ENCODE results near the gene HOXB5. TPM values are rescaled to one million over a fixed set of nuclear protein-coding genes. Genes with fewer than 3 reads are reported as not detected.

Gene HOXB5
- total RNA-seq, 6 experiments from 2014 or later: not detected

GRCh38 chr17:48571826-48572417 lies 21.7 kb downstream of the HOXB5 start:
- no peaks in the 10 kb centered on the region; the same call in 1 of the 2 replicates for H3K4me1 Mint-ChIP-seq (ENCODE audit: low read depth)
- no peaks in the 10 kb centered on the region for H3K36me3 Mint-ChIP-seq (ENCODE audit: low read depth)
- no peaks in the 10 kb centered on the region for H3K9me3 Mint-ChIP-seq
- peaks cover 46% of the 10 kb centered on the region for H3K27me3 Mint-ChIP-seq (ENCODE audit: insufficient read depth)
- DNase-seq: no peak
- H3K27ac Mint-ChIP-seq: no peak overlapping the region
- no peak for TF ChIP-seq CTCF (IDR thresholded peaks at IDR 0.05)
- H3K4me3 Mint-ChIP-seq: no peak overlapping the region

GRCh38 chr17:48571024-48571818 lies 22.4 kb downstream of the HOXB5 start:
- H3K9me3 Mint-ChIP-seq: no peaks in the 10 kb centered on the region
- DNase-seq: no peak
- H3K4me1 Mint-ChIP-seq (ENCODE audit: low read depth): no peaks in the 10 kb centered on the region; the same call in 1 of the 2 replicates
- TF ChIP-seq CTCF (IDR thresholded peaks at IDR 0.05): no peak
- peak overlapping the region; percentile 58; the same call in 1 of the 2 replicates for H3K4me3 Mint-ChIP-seq
- no peak overlapping the region for H3K27ac Mint-ChIP-seq
- peaks cover 41% of the 10 kb centered on the region for H3K27me3 Mint-ChIP-seq (ENCODE audit: insufficient read depth)
- H3K36me3 Mint-ChIP-seq (ENCODE audit: low read depth): no peaks in the 10 kb centered on the region

- no peaks in the 10 kb centered on the region for H3K9me3 Mint-ChIP-seq
- H3K36me3 Mint-ChIP-seq (ENCODE audit: low read depth): no peaks in the 10 kb centered on the region
- no peak for TF ChIP-seq CTCF (IDR thresholded peaks at IDR 0.05)
- H3K27ac Mint-ChIP-seq: no peak overlapping the region
- DNase-seq: no peak
- H3K27me3 Mint-ChIP-seq (ENCODE audit: insufficient read depth): peaks cover 35% of the 10 kb centered on the region
- peak overlapping the region; percentile 58; the same call in 1 of the 2 replicates for H3K4me3 Mint-ChIP-seq
- no peaks in the 10 kb centered on the region; the same call in 1 of the 2 replicates for H3K4me1 Mint-ChIP-seq (ENCODE audit: low read depth)
Measured at GRCh38 chr17:48570325-48571023, 23.1 kb downstream of the HOXB5 start.

GRCh38 chr17:48569674-48570324 lies 23.8 kb downstream of the HOXB5 start:
- no peak overlapping the region for H3K27ac Mint-ChIP-seq
- no peak for DNase-seq
- no peak overlapping the region for H3K4me3 Mint-ChIP-seq
- H3K27me3 Mint-ChIP-seq (ENCODE audit: insufficient read depth): peaks cover 29% of the 10 kb centered on the region
- no peaks in the 10 kb centered on the region; the same call in 1 of the 2 replicates for H3K4me1 Mint-ChIP-seq (ENCODE audit: low read depth)
- H3K9me3 Mint-ChIP-seq: no peaks in the 10 kb centered on the region
- TF ChIP-seq CTCF (IDR thresholded peaks at IDR 0.05): 0 out of 2 replicates have a peak, but pooled peaks have one; percentile 14
- no peaks in the 10 kb centered on the region for H3K36me3 Mint-ChIP-seq (ENCODE audit: low read depth)

GRCh38 chr17:48569240-48569582 lies 24.4 kb downstream of the HOXB5 start:
- H3K27me3 Mint-ChIP-seq (ENCODE audit: insufficient read depth): peaks cover 27% of the 10 kb centered on the region
- no peak overlapping the region for H3K4me3 Mint-ChIP-seq
- no peaks in the 10 kb centered on the region; the same call in 1 of the 2 replicates for H3K4me1 Mint-ChIP-seq (ENCODE audit: low read depth)
- H3K36me3 Mint-ChIP-seq (ENCODE audit: low read depth): no peaks in the 10 kb centered on the region
- DNase-seq: no peak
- no peak overlapping the region for H3K27ac Mint-ChIP-seq
- no peaks in the 10 kb centered on the region for H3K9me3 Mint-ChIP-seq
- no peak for TF ChIP-seq CTCF (IDR thresholded peaks at IDR 0.05)
